ENCODE data around the gene SLC44A3. TPM values are rescaled to one million over a fixed set of nuclear protein-coding genes. Genes with fewer than 3 reads are reported as not detected.
A peak's percentile ranks its signal among the peaks of the same experiment; 100 is the strongest.

The SLC44A3 gene
- total and polyA plus RNA-seq, 2 of the 13 experiments (the other 11 are each of a cell fraction or from before 2014, with no cell fraction given), result 6.8 to 14.1 TPM

GRCh38 chr1:94884106-94884505 is 63.9 kb downstream of the SLC44A3 start (continued):
- no peak for TF ChIP-seq HNRNPH1 (optimal IDR thresholded peaks at IDR 0.05; ENCODE audit: low read depth, low read length)
- TF ChIP-seq PRMT3 (CRISPR knock-in tag; IDR thresholded peaks at IDR 0.05; ENCODE audit: borderline replicate concordance, low read depth), result 0 out of 2 replicates have a peak, but pooled peaks have one; percentile 55
- no peak for TF ChIP-seq ASH2L (IDR thresholded peaks at IDR 0.05; ENCODE audit: insufficient read length, low read depth, low read length)
- 0 out of 2 replicates have a peak, but pooled peaks have one; percentile 24 for TF ChIP-seq KDM2A (CRISPR knock-in tag; IDR thresholded peaks at IDR 0.05; ENCODE audit: borderline replicate concordance, low read depth)
- TF ChIP-seq ZNF121 (CRISPR knock-in tag; IDR thresholded peaks at IDR 0.05), result no peak
- no peak for TF ChIP-seq MTF1 (CRISPR knock-in tag; IDR thresholded peaks at IDR 0.05)
- TF ChIP-seq, protein P1, sequence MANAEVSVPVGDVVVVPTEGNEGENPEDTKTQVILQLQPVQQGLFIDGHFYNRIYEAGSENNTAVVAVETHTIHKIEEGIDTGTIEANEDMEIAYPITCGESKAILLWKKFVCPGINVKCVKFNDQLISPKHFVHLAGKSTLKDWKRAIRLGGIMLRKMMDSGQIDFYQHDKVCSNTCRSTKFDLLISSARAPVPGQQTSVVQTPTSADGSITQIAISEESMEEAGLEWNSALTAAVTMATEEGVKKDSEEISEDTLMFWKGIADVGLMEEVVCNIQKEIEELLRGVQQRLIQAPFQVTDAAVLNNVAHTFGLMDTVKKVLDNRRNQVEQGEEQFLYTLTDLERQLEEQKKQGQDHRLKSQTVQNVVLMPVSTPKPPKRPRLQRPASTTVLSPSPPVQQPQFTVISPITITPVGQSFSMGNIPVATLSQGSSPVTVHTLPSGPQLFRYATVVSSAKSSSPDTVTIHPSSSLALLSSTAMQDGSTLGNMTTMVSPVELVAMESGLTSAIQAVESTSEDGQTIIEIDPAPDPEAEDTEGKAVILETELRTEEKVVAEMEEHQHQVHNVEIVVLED (CRISPR knock-in tag; IDR thresholded peaks at IDR 0.05; ENCODE audit: borderline replicate concordance), result no peak
- no peak for TF ChIP-seq RARA (CRISPR knock-in tag; IDR thresholded peaks at IDR 0.05)
- 0 out of 2 replicates have a peak, but pooled peaks have one; percentile 30 for TF ChIP-seq RXRA (CRISPR knock-in tag; IDR thresholded peaks at IDR 0.05)
- TF ChIP-seq GATAD2A (CRISPR knock-in tag; IDR thresholded peaks at IDR 0.05), result peak; percentile 29; the same call in 1 of the 2 replicates
- TF ChIP-seq NCOA2 (CRISPR knock-in tag; IDR thresholded peaks at IDR 0.05), result 0 out of 2 replicates have a peak, but pooled peaks have one; percentile 19
- TF ChIP-seq NFYC (CRISPR knock-in tag; IDR thresholded peaks at IDR 0.05), result peak; percentile 50
- TF ChIP-seq CHCHD3 (CRISPR knock-in tag; IDR thresholded peaks at IDR 0.05), result no peak
- 0 out of 2 replicates have a peak, but pooled peaks have one; percentile 9 for TF ChIP-seq GATAD1 (CRISPR knock-in tag; IDR thresholded peaks at IDR 0.05)
- TF ChIP-seq ZFX (CRISPR knock-in tag; IDR thresholded peaks at IDR 0.05; ENCODE audit: low read depth), result peak; percentile 58; the same call in 1 of the 2 replicates
- TF ChIP-seq, protein P2, sequence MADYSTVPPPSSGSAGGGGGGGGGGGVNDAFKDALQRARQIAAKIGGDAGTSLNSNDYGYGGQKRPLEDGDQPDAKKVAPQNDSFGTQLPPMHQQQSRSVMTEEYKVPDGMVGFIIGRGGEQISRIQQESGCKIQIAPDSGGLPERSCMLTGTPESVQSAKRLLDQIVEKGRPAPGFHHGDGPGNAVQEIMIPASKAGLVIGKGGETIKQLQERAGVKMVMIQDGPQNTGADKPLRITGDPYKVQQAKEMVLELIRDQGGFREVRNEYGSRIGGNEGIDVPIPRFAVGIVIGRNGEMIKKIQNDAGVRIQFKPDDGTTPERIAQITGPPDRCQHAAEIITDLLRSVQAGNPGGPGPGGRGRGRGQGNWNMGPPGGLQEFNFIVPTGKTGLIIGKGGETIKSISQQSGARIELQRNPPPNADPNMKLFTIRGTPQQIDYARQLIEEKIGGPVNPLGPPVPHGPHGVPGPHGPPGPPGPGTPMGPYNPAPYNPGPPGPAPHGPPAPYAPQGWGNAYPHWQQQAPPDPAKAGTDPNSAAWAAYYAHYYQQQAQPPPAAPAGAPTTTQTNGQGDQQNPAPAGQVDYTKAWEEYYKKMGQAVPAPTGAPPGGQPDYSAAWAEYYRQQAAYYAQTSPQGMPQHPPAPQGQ (CRISPR knock-in tag; IDR thresholded peaks at IDR 0.05; ENCODE audit: borderline replicate concordance), result no peak
- TF ChIP-seq, protein P3, sequence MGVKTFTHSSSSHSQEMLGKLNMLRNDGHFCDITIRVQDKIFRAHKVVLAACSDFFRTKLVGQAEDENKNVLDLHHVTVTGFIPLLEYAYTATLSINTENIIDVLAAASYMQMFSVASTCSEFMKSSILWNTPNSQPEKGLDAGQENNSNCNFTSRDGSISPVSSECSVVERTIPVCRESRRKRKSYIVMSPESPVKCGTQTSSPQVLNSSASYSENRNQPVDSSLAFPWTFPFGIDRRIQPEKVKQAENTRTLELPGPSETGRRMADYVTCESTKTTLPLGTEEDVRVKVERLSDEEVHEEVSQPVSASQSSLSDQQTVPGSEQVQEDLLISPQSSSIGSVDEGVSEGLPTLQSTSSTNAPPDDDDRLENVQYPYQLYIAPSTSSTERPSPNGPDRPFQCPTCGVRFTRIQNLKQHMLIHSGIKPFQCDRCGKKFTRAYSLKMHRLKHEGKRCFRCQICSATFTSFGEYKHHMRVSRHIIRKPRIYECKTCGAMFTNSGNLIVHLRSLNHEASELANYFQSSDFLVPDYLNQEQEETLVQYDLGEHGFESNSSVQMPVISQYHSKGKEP (CRISPR knock-in tag; IDR thresholded peaks at IDR 0.05), result no peak
- no peak for TF ChIP-seq POLR2G (IDR thresholded peaks at IDR 0.05; ENCODE audit: low read depth, low read length)
- TF ChIP-seq SUZ12 (IDR thresholded peaks at IDR 0.05; ENCODE audit: low read depth, low read length), result no peak
- 0 out of 2 replicates have a peak, but pooled peaks have one; percentile 57 for TF ChIP-seq ZNF33B (CRISPR knock-in tag; IDR thresholded peaks at IDR 0.05)
- TF ChIP-seq MTA1 (CRISPR knock-in tag; IDR thresholded peaks at IDR 0.05; ENCODE audit: borderline replicate concordance), result no peak
- TF ChIP-seq THYN1 (CRISPR knock-in tag; IDR thresholded peaks at IDR 0.05; ENCODE audit: borderline replicate concordance, low read depth), result no peak
- TF ChIP-seq ZFY (CRISPR knock-in tag; IDR thresholded peaks at IDR 0.05), result 0 out of 2 replicates have a peak, but pooled peaks have one; percentile 31
- TF ChIP-seq SALL1 (CRISPR knock-in tag; IDR thresholded peaks at IDR 0.05), result peak; percentile 14; the same call in 1 of the 2 replicates
- TF ChIP-seq TGIF2 (CRISPR knock-in tag; IDR thresholded peaks at IDR 0.05), result peak; percentile 30; the same call in 1 of the 2 replicates
- no peak for TF ChIP-seq ZNF350 (CRISPR knock-in tag; IDR thresholded peaks at IDR 0.05; ENCODE audit: borderline replicate concordance, low read depth)
- no peak for TF ChIP-seq SAP130 (CRISPR knock-in tag; IDR thresholded peaks at IDR 0.05; ENCODE audit: low read depth)
- no peak for TF ChIP-seq ZFP62 (CRISPR knock-in tag; IDR thresholded peaks at IDR 0.05)
- TF ChIP-seq NFIC (IDR thresholded peaks at IDR 0.05; ENCODE audit: low read length), result no peak

All from HepG2 (cell line).